Vagina (tissue), 2 donors: ENCODE measurements around the gene RECK.

Experiments used
- POLR2AphosphoS5 ChIP-seq, 2 donors: sonication (generic); formaldehyde crosslinking; IDR thresholded peaks; one replicate each; pipeline ENCODE4 v1.9.0; 2017; ENCODE audit warnings: antibody characterized with exemption in 2 of 2, mild to moderate bottlenecking in 2 of 2, low read depth in 1 of 2; ENCODE audit not compliant: insufficient read depth in 1 of 2
- TF ChIP-seq, protein P1 (sequence below), 3 experiments: fragments of 450-650 bp in 2 of 3; fragments of 200-600 bp in 1 of 3; sonication (generic) in 1 of 3; IDR thresholded peaks; one replicate each; pipeline ENCODE4 v1.5.1; 2017 to 2019; ENCODE audit warnings: antibody characterized with exemption in 3 of 3, mild to moderate bottlenecking in 2 of 3, moderate library complexity in 2 of 3

DNA sequence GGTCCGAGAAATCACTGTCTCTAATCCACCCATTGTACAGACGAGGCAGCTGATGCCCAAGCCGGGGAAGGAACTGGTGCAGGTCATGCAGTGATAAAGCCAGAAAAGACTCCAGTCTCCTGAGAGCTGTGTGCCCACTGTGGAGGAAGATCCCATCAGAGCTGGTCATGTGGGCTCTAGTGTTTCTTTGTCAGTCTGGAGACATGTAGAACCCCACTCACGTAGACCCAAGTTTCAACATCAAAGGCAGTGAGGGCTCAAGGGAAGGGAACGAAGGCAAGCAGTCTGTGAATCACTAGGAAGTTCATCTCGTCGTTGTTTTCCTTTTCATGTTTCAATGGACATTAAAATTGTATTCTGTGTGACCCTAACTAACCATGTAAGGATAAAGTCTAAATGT, 85.3 kb downstream of the RECK start:
- TF ChIP-seq, protein P1, sequence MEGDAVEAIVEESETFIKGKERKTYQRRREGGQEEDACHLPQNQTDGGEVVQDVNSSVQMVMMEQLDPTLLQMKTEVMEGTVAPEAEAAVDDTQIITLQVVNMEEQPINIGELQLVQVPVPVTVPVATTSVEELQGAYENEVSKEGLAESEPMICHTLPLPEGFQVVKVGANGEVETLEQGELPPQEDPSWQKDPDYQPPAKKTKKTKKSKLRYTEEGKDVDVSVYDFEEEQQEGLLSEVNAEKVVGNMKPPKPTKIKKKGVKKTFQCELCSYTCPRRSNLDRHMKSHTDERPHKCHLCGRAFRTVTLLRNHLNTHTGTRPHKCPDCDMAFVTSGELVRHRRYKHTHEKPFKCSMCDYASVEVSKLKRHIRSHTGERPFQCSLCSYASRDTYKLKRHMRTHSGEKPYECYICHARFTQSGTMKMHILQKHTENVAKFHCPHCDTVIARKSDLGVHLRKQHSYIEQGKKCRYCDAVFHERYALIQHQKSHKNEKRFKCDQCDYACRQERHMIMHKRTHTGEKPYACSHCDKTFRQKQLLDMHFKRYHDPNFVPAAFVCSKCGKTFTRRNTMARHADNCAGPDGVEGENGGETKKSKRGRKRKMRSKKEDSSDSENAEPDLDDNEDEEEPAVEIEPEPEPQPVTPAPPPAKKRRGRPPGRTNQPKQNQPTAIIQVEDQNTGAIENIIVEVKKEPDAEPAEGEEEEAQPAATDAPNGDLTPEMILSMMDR (IDR thresholded peaks at IDR 0.05): no peak
- TF ChIP-seq POLR2AphosphoS5 (IDR thresholded peaks at IDR 0.05; ENCODE audit: insufficient read depth in 1 of 2, low read depth in 1 of 2): no peak
